Gastrocnemius medialis (tissue), 4 donors: ENCODE measurements around the gene NUDT4.

Experiments
- POLR2A ChIP-seq, 2 donors: fragments of 450-650 bp; IDR thresholded peaks; one replicate each; pipeline ENCODE4 v1.6.1; 2017; ENCODE audit warnings: antibody characterized with exemption in 2 of 2, mild to moderate bottlenecking in 2 of 2, moderate library complexity in 2 of 2
- TF ChIP-seq, protein P1 (sequence below), 5 experiments: fragments of 450-650 bp in 3 of 5; fragments of 200-600 bp in 2 of 5; sonication (generic) in 2 of 5; IDR thresholded peaks in 4 of 5; conservative IDR thresholded peaks in 1 of 5; 1 replicate in 4 of 5; 2 replicates in 1 of 5; pipeline ENCODE4 v1.5.1; 2016 to 2019; ENCODE audit warnings: antibody characterized with exemption in 5 of 5, mild to moderate bottlenecking in 3 of 5, moderate library complexity in 3 of 5

DNA sequence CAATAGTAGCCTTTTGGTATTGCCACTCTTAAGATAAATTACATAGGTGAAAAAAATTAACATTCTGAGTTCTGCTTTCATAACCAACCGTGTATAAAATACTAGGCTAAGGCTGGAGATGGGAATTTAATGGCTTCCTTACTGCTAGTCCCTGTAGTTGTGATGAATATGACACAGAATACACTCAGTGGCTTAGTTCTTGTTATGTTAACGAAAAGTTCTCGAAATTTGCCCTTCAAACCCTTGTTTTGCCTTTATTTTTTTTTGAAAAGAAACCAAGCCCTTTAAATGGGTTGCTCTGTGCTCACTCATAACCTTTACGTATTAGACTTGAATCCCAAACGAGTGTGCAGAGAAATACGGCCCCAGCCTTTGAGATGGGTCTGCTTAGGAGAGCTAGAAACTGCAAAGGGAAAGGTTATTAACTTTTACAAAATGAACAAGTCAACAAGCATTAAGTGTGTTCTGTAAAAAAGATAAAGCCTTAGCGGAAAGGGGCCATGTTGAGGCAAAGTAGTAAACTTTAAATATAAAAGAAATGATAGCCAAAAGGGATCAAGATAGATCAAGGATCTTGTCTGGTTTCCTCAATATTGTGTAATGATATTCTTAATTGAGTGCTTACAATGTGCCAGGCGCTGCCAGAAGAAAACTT, 1.7 kb downstream of the NUDT4 start:
- TF ChIP-seq, protein P1, sequence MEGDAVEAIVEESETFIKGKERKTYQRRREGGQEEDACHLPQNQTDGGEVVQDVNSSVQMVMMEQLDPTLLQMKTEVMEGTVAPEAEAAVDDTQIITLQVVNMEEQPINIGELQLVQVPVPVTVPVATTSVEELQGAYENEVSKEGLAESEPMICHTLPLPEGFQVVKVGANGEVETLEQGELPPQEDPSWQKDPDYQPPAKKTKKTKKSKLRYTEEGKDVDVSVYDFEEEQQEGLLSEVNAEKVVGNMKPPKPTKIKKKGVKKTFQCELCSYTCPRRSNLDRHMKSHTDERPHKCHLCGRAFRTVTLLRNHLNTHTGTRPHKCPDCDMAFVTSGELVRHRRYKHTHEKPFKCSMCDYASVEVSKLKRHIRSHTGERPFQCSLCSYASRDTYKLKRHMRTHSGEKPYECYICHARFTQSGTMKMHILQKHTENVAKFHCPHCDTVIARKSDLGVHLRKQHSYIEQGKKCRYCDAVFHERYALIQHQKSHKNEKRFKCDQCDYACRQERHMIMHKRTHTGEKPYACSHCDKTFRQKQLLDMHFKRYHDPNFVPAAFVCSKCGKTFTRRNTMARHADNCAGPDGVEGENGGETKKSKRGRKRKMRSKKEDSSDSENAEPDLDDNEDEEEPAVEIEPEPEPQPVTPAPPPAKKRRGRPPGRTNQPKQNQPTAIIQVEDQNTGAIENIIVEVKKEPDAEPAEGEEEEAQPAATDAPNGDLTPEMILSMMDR (IDR thresholded peaks at IDR 0.05 in 4 of 5, conservative IDR thresholded peaks at IDR 0.05 in 1 of 5): no peak
- no peak for TF ChIP-seq POLR2A (IDR thresholded peaks at IDR 0.05)
